HG03060 (cell line): Measurements from ENCODE around the gene STAT1.

ENCODE experiments used
- ATAC-seq: cut with Tn5 transposase; IDR thresholded peaks from one replicate; pipeline ENCODE4 v1.9.1; 2021; ENCODE audit warnings: low read depth, moderate number of reproducible peaks; ENCODE audit not compliant: unreplicated experiment

Gene STAT1

DNA sequence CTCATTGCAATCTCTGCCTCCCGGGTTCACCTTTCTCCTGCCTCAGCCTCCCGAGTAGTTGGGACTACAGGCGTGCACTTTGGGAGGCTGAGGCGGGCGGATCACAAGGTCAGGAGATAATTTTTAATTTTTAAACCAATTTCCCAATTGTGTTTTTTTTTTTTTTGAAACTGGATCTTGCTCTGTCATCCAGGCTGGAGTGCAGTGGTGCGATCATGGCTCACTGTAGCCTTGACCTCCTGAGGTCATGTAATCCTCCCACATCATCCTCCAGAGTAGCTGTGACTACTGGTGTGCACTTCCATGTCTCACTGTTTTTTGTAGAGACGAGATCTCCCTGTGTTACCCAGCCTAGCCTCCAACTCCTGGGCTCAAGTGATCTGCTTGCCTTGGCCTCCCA is 84.1 kb downstream of the STAT1 start:
- ATAC-seq, result no peak

DNA sequence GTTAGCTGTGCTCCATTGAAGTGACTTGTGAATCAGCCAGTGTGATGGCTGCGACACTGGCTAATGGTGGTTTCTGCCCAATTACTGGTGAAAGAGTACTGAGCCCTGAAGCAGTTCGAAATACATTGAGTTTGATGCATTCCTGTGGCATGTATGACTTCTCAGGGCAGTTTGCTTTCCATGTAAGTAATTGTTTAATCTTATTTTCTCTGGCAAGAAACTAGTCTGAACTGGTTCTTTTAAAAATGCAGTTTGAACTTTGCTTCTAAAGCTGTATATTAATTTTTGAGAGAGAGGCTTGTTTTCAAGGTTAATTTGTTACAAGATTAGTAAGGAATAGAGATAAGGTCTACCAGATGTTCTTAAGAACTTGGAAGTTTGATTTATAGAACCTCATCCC is 86.7 kb downstream of the STAT1 start:
- no peak for ATAC-seq

DNA sequence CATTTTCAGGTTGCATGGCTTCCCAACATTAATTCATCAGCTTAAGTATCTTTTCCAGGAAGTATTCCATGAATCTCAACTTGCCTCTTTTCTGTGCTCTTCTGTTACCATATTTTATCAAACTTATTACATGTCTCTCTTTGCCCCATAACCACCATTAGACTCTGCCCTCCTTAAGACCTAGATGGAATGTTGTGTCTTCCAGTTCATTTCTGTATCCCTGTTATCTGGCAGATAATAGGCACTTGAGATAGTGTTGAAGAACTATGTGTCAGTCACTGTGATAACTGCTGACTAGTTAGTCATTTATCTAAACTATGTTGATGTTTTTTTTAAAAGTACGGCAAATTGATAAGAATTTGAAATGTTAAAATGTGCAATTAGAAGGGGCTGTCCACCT is 91.6 kb downstream of the STAT1 start:
- no peak for ATAC-seq

DNA sequence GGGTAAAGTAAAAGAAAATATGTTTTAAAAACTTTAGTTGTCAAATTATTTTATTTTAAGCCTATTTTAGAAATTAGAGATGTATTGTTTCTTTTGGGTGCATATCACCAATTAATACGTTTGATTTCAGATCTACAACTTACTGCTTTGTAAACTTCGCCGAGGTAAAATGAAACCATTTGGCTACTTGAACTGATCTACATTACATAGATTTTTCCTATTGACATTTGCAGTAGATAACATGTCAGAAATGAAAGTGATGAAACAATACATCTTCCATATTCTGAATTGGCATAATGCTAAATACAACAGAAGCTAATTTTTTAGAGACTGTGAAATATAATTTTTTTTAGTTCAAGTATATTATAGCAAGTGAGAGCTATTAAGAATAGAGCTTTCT is 93.9 kb downstream of the STAT1 start:
- no peak for ATAC-seq
